Activated CD4-positive, alpha-beta T cell treated with anti-CD3 and anti-CD28 coated beads, Interleukin-10, Interleukin-2, amounts not matched to agents 100 ng/mL and 50 ng/mL, durations not matched to agents 16 hours and 8 hours (primary cell): ENCODE measurements around the gene CFAP69.
"Not testable (repeated sequence)": the region's sequence is repeated elsewhere in the genome, so short reads cannot be mapped to it uniquely, and the experiment has no call there.

Experiments used
- DNase-seq: peaks from one replicate; pipeline ENCODE4 v3.0.0-alpha.2; 2020

CFAP69 gene

DNA sequence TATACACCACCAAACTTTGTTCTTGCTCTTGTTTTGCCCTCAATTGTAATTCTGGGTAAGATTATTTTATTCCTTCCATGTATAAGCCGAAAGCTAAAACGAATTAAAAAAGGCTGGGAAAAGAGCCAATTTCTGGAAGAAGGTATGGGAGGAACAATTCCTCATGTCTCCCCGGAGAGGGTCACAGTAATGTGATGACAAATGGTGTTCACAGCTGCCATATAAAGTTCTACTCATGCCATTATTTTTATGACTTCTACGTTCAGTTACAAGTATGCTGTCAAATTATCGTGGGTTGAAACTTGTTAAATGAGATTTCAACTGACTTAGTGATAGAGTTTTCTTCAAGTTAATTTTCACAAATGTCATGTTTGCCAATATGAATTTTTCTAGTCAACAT, 12.5 kb upstream of the CFAP69 start:
- no peak for DNase-seq

DNA sequence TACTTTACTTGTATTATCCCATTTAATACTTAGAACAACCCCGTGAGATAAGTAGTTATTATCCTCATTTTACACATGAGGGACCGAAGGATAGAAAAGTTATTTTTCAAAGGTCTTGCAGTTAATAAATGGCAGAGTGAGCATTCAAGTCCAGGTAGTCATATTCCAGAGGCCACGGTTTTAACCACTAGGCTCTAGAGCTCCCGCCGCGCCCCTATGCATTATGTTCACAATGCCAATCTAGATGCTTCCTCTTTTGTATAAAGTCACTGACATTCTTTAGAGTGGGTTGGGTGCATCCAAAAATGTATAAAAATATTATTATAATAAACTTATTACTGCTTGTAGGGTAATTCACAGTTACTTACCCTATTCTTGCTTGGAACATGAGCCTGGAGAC, 11.4 kb upstream of the CFAP69 start:
- DNase-seq: no peak

DNA sequence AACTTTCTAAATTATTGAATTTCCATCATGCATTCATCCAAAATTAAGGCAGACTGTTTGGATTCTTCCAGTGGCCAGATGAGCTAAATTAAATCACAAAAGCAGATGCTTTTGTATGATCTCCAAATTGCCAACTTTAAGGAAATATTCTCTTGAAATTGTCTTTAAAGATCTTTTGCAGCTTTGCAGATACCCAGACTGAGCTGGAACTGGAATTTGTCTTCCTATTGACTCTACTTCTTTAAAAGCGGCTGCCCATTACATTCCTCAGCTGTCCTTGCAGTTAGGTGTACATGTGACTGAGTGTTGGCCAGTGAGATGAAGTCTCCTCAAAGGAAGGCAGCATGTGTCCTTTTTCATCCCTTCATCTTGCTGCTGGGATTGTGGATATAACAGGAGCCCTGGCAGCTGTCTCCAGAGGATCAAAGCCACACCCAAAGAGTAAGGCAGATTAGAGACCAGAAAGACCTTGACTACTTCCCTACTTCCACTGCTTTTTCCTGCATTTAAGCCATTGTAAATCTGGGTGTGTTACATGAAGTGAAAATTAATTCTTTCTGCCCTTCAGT, 8.2 kb upstream of the CFAP69 start:
- no peak for DNase-seq

DNA sequence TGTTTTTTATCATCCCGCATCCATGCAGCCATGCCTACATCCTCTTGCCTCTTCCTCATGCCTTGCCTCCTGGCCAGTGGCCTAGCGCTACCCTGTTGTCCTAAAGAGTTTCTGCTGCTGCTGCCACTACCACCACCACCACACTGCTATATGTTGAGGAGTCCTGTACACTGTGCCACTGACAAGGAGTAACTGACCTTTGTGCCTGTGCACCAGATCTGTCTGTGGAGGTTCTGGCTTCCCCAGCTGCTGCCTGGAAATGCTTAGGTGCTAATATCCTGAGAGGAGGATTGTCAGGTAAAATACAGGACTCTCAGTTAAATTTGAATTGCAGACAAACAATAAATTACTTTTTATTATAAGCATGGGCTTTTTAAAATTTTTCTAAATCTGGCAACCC, 7.0 kb upstream of the CFAP69 start:
- no peak for DNase-seq

DNA sequence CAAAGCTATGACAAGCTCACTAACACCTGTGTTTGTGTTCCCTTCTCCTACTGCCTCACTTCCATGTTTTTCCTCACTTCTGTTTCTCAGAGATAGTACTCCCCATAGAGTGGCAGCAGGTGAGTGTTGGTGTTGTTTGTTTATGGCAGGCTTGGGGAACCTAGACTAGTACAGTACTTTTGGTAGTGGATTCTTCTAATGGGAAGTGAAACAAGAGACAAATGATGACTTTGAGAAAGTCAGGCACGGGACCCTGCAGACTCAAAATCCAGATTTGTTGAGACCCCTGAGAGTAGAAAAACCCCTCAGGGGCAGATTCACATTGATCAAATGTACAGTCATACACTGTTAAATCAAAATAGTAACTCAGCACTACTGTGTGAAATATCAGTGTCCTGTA, 6.4 kb upstream of the CFAP69 start:
- DNase-seq: no peak

DNA sequence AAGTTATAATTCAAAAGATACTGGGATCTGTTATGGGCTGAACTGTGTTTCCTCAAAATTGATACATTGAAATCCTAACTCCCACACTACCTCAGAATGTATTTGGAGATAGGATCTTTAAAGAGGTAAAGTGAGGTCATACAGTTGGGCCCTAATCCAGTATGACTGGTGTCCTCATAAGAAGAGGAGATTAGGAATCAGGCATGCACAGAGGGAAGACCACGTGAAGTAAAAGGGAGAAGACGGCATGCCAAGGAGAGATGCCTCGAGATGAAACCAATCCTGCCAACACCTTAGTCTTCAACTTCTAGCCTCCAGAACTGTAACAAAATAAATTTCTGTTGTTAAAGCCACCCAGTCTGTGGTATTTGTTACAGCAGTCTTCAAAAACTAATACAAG, 5.9 kb upstream of the CFAP69 start:
- no peak for DNase-seq

DNA sequence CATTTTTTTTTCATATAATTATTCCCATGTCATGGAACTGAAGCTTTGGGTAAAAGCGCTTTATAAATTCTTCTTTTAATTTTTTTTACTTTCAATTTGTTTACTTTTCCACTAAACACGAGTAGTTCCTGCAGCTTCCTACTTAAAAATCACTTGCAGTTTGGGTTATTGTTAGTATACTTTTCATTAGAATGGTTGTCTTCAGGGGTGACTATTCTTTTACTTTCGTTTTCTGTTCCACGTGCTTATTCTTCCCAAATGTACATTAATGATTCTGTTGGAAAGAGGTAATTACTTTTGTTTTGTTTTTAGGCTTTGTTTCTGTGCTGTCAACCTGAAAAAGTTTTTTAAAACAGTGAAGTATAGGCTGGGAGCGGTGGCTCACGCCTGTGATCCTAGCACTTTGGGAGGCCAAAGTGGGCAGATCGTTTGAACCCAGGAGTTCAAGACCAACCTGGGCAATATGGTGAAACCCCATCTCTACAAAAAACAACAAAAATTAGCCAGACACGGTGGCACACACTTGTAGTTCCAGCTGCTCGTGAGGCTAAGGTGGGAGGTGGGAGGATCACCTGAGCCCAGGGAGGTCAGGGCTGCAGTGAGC, 5.2 kb upstream of the CFAP69 start:
- no peak for DNase-seq

DNA sequence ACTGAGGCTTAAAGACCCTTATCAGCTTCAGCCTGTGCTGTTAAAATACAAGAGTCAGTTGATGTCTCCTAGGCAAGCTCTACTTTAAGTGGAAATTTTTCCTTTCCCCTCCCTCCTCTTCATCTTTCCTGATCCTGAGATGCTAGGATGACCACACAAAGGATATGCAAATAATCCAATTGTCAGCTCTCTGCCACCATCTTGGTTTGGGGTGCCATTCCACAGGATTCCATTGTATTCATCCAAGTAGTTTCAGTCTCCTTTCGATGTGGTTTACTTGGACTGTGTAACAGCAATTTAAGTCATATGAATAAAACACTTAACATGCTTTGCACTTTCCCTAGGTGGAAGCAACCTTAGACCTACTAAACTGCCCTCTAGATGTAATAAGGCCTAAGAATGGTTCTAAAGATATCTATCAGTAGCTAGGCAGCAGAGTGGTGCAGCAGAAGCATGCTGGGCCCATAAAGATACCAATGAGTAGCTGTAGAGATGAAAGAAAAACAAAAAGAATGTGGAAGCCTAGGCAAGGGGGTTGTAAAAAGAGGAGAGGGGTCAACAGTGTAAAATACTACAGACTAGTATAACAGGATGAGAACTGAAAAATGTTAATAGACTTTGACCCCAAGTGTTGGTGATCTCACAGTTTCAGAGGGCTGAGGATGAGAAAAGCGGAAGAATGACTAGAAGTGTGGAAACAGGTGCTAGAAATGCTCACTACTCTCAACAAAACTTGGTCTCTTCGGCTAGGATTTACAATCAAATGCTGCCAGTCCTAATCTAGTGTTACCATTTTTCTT, 2.4 kb upstream of the CFAP69 start:
- no peak for DNase-seq

DNA sequence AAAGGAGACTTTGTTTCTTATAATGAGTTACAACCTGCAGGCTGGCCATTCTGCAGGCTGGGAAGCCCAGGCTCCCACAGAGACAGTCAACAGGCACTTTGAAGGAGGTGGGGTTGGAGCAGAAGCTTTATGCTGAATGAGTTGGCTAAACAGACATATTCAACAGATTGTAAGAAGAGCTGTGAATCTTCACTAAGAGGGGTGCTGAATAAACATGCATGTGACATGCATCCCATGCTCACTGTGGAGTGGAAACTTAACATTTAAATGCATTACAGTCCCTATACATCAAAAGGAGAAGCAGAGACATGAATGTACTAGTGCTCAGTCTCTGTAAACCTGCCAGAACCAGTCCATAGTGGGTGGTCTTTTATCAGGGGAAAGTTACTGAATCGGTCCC, 1.4 kb upstream of the CFAP69 start:
- no peak for DNase-seq

DNA sequence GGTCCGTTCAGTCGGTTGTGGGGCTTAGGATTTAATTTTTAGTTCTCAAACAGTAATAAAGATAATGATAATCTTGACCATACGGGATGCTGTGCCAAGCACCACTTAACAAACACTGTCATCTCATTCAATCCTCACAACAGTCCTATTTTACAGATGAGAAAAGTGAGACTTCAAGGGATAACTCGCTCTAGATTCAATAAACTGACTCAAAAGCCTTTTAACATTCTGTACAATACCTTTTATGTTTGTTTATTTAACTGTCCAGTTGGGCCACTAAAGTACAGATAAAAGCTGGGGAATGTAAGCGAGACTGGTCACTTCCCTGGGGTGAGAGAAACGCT, 437 bp upstream of the CFAP69 start:
- no peak for DNase-seq

DNA sequence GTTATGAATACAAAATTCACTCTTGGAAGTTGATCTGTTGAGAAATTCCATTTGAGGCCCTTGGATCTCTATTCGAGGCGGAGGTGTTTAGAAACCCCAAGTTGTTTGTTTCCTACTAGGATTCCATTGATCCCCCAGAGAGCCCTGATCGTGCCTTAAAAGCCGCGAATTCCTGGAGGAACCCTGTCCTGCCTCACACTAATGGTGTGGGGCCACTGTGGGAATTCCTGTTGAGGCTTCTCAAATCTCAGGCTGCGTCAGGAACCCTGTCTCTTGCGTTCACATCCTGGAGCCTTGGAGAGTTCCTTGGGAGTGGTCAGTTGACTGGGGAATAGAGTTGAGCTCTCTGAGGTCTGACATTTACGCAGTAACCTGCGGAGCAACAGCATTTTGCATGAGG, 1.2 kb downstream of the CFAP69 start:
- DNase-seq: no peak

DNA sequence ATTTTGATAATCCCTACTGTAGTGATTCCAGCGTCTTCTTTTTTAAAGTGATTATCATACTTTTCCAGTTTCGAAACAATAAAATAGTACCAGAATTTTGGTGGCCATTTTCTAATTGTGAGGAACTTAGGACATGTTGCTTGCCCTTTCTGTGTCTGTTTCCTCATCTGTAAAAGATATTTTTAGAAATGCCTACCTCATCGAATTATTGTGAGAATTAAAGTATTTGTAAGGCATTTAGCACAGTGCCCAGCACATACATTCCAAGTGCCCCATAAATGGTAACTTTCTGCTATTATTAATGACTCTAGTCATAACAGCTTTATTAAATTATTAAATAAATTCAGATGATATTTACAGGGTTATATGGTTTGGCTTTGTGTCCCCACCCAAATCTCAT, 3.7 kb downstream of the CFAP69 start:
- DNase-seq: no peak

DNA sequence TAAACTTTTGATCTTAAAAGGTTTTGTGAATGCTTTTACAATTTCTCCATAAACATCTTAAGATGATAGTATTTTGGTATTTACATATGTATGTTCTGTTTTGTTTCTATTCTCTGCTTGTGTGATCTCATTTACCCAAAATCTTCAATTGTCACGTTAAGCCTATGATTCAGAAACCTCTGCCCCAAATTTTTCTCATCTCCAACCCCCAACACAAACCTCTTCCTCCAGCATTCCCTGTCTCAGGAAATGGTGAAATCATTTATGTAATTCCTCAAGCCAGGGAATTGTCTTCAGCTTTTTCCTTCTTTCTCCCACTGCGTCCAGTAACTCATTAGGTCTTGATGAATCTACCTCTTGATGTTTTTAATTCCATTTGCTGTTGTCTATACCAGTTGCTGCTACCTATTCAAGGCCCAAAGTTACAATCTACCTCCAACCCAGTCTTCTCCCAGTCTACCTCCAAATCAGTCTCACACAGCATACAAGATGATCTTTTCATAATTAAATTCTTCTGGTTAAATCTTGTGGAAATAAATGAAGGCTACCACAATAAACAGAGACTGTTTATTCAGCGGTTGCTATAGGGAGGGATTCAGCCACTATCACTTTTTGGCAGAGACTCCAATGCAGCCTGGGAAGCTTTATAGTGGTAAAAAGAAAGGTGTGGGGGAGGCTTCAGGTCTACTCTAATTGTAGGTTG, 5.8 kb downstream of the CFAP69 start:
- DNase-seq: no peak

DNA sequence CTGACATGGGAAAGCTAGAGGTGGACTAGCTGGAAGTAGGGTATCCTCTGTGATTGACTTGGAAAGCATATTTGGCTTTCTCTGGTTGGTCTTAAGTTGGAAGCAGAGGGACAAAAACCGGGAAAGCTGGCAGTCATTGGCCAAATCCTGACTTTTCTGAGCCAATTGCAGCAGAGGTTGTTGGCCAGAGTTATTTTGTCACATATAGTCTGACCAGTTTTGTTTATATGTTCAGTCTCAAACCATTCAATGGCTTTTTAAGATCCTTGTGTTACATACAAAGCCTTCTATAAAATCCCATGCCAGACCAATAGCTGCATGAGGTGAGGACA, 6.3 kb downstream of the CFAP69 start:
- no peak for DNase-seq

DNA sequence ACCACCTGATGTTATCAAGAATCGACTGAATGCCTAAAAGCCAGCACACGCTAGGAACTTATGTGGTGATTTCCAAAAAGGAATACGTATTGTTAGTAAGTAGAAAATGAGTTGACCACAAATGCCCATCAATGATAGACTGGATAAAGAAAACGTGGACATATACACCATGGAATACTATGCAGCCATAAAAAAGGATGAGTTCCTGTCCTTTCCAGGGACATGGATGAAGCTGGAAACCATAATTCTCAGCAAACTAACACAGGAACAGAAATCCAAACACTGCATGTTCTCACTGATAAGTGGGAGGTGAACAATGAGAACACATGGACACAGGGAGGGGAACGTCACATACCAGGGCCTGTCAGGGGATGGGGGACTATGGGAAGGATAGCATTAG, 11.0 kb downstream of the CFAP69 start:
- DNase-seq: not testable (repeated sequence)

DNA sequence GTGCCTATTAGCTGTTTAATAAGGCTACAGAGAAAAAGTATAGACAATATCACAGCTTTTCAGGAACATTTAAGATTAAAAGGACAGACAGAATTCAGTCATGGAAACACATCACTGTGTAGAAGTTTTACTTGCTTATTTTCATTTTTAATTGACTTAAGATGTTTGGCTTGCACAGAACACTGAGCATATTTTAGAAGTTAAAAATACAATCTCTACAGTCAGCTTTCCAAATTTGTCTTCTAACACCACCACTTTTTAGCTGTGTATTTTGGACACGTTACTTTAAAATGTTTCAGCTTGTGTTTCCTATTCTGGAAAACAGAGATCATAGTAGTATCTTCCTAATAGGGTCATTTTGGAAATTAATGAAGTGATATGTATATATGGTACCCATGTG, 11.8 kb downstream of the CFAP69 start:
- DNase-seq: no peak

DNA sequence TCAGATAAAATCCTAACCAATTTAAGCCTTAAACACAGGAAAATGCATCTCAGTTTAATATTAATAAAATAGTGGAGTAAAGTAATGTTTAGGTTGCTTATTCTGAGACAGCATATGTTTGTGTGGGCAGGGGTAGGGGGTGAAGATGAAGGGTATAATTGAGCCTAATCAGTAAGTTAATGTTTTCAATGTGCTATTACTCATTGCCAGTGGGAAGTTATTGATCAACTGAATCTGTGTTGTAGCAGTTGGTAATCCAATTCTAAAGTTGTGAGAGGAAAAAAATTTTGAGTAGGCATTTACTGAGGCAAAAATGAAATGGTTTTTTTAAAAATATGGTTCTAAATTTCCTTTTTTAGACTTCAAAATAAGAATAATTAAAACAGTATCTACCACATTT, 16.5 kb downstream of the CFAP69 start:
- no peak for DNase-seq

DNA sequence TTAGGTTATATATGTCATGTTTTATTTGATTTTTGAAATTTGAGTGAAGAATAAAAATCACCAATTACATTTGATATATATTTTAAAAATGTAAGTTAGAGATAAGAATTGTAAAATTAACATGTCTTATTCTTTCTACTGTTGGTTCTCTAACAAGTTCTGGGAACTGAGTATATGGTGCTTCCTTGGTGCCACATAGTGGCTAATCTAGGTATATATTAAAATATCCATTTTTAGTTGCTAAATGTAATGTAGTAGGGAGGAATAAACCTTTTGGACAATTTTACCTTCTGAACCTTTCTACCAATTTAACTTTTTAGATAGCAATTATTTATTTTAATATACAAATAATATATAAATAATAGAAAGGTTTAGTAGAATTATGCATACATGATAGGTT, 17.5 kb downstream of the CFAP69 start:
- peak; percentile 14 for DNase-seq

DNA sequence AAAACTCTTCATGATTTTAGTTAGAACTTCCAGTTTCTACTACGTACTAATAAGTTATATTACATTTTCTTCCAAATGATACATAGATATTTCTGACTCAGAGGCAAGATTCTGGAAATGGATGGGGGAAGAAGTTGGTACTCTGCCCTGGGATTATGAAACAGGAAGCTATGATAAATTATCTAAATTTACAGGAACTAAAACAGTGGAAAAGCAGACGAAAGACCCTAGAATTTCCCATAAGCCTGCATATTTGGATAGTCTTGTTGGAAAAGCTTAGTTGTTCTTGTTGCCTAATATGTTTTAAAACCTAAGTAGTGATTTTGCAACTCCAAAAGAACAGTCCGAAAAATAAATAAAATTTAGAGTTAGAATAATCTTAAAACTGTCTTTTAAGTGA, 21.8 kb downstream of the CFAP69 start:
- no peak for DNase-seq

DNA sequence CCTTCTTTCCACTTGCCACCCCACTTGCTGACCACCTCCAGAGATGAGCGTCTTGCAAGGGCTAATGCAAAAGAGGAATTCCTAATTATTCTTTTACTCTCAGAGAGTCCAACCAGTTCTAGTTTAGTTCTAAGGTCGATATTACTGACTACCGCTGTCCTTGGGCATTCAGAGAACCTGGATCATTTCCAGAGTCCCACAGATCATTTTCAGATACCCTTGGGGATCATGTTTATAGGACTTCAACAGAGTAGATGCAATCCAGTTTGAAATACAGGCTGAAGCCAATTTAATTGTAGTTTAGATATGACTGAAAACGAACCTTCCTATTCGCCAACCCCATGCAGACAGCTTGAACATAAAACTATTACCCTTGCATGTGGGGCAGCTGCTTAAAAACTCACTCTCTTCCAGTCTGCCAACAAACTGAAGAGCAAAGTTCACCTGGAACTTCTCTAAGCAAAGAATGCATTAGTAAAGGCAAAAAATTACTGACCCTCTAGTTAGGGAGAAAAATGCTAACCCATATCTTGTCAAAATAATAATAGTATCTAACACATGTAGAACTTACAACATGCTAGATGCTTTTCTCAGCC, 22.4 kb downstream of the CFAP69 start:
- no peak for DNase-seq

DNA sequence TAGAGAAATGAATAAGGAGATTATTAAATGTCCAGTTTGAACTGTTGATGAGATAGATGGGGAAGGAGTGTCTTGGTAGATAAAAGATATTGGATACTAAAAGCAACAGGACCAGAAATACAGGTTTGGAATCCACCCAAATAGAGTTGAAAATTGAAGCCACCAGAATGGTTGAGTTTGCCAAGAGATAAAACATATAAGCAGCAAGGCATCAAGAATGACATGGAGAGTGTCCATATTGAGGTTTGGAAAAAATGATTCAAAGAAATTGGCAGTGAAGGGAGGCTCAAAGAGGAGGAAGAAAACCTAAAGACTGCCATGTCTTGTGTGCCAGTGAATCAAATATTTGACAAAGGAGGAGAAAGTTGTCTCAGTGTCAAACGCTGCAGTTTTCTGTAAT, 24.2 kb downstream of the CFAP69 start:
- DNase-seq: no peak

DNA sequence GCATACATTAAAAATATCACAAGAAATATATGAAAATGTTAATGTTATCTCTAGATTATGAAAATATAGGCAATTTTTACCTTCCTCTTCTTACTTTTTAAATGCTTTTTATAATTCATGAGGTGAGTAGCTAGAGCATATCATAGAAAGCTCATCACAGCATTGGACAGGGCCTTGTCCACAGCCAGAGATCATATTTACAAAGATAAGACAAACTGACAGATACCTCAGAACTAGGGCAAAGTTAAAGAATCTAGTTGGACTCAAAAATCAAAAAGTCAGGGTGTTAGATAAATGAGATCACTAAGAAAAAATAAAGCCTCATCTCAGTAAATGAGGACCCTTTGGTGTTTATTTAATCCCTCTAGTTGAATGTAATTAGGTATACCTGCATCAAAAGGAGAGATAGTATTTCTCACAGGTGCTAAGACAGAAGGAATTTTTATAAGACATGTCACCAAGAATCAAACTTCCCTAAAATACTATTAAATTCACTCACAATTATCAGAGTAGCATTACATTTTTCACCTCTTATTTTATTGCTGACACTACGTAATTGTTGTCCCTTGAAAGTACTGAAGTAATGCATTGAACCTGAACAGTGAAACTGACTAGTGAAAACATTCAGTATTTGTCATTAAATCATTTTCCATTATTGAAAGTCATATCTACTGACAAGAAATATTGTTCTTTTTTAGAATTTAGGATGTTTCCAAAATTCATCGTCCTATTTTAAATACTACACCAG, 25.6 kb downstream of the CFAP69 start:
- no peak for DNase-seq

DNA sequence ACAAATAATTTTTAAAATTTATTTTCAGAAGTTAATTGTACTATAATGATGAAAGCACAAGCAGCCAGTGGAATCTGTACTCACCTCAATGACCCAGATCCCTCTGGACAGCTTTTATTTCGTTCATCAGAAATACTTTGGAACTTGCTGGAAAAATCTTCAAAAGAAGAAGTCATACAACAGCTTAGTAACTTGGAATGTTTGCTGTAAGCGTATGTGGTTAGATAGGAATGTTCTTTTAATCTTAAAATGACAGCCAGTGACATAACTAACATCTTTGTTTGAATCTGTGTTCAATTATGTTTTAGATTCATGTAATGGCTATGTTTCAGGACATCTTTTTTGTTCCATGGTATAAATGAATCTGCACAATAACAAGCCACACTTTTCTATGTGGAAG, 26.8 kb downstream of the CFAP69 start:
- DNase-seq: no peak
